Measurements from ENCODE around the gene PILRB. TPM values are rescaled to one million over a fixed set of nuclear protein-coding genes. Genes with fewer than 3 reads are reported as not detected.
"Not testable (repeated sequence)": the region's sequence is repeated elsewhere in the genome, so short reads cannot be mapped to it uniquely, and the experiment has no call there.

PILRB gene
- total and polyA plus RNA-seq, 2 donors = 16.3 to 34.4 TPM

DNA sequence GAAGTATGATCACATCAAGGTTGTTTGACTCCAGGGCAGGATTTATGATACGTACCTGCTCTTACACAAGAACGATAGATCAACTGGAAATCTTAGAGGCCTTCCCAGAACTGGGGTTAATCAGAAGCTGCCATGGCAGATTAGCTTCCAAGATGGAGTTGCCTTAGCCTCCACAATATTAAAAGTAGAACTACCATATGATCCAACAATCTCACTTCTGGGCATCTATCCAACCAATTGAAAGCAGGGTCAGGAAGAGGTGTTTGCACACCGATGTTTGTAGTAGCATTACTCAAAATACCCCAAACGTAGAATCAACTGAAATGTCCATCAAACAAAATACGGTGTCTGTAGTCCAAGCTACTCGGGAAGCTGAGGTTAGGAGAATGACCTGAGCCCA, 6.6 kb downstream of the PILRB start:
- DNase-seq (ENCODE audit: extremely low spot score) = no peak
- Histone ChIP-seq H3K27ac (ENCODE audit: low read depth) (no peak overlapping the region), H3K4me3 (ENCODE audit: low read depth, low read length) (no peak overlapping the region), H3K36me3 (ENCODE audit: insufficient read depth) (peaks cover 4% of the 10 kb centered on the region), H3K4me1 (ENCODE audit: insufficient read depth) (no peaks in the 10 kb centered on the region)
- WGBS = 90% methylated on average over 6 of the region's 6 CpGs

DNA sequence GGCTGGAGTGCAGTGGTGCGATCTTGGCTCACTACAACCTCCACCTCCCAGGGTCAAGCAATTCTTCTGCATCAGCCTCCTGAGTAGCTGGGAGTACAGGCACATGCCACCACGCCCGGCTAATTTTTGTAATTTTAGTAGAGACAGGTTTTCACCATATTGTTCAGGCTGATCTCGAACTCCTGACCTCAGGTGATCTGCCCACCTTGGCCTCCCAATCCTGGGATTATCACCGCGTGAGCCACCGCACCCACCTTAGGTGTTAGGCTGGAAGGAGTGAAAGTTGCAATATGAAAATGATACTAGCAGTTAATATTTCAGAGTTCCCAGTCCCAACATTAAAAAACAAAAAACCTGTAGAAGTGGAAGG, 8.1 kb downstream of the PILRB start:
- WGBS = 98% methylated on average over 7 of the region's 7 CpGs
- H3K36me3 ChIP-seq (ENCODE audit: insufficient read depth); H3K27ac ChIP-seq (ENCODE audit: low read depth); DNase-seq (ENCODE audit: extremely low spot score); H3K4me3 ChIP-seq (ENCODE audit: low read depth, low read length); H3K4me1 ChIP-seq (ENCODE audit: insufficient read depth): not testable (repeated sequence)

DNA sequence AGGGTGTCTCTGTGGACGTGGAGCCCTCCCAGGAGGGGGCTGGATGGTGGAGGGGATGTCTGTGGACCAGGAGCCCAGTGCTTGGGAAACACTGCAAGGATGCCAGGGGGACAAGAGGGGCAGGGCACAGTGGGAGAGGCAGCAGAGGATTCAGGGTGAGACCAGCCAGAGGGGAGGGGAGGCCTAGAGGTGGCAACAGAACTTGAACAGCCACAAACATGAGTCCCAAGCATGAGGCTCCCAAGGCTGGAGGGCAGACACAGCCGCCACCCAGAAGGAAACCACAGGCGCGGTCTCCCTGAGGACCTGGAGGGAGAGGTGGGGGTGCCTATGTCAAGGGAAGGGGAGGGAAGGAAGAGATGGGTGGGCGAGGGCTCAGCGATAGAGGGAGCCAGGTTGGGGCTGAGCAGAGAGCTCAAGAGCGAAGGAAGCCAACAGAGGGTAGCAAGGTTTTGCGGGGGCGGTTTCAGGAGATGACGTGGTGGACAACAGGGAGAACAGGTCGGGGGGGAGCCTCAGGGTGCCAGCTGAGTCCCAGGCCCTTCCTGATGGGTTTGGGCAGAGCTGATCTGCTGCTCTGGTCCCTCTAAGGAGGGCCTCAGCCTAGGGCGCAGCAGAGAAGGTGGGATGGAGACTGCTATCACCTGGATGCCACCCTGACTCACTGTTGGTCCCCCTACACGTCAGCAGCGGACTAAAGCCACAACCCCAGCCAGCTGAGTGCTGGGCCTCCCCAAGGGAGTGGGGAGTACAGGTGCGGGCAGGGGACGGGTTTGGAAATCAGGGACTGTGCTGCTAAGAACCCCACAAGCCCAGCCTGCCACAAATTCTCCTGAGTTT, 8.7 kb downstream of the PILRB start:
- 88% methylated on average over 16 of the region's 16 CpGs for WGBS
- Histone ChIP-seq H3K36me3 (ENCODE audit: insufficient read depth) (no peaks in the 10 kb centered on the region), H3K4me3 (ENCODE audit: low read depth, low read length) (no peak overlapping the region), H3K27ac (ENCODE audit: low read depth) (no peak overlapping the region), H3K4me1 (ENCODE audit: insufficient read depth) (no peaks in the 10 kb centered on the region)
- no peak for DNase-seq (ENCODE audit: extremely low spot score)

DNA sequence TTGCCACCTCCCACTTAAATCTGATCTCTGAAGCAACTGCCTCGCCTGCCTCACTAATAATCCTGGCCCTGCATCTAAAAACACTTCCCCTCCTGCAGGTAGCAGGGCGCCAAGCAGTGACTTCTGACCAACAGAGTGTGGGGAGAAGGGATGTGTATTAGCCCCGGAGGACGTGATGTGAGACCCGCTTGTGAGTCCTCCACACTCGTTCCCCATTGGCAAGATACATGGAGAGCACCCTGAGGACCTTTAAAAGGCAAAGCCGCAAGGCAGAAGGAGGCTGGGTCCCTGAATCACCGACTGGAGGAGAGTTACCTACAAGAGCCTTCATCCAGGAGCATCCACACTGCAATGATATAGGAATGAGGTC, 9.3 kb downstream of the PILRB start:
- Histone ChIP-seq H3K4me3 (ENCODE audit: low read depth, low read length) (no peak overlapping the region), H3K27ac (ENCODE audit: low read depth) (no peak overlapping the region), H3K36me3 (ENCODE audit: insufficient read depth) (no peaks in the 10 kb centered on the region), H3K4me1 (ENCODE audit: insufficient read depth) (no peaks in the 10 kb centered on the region)
- 95% methylated on average over 8 of the region's 8 CpGs for WGBS
- DNase-seq (ENCODE audit: extremely low spot score) = no peak

DNA sequence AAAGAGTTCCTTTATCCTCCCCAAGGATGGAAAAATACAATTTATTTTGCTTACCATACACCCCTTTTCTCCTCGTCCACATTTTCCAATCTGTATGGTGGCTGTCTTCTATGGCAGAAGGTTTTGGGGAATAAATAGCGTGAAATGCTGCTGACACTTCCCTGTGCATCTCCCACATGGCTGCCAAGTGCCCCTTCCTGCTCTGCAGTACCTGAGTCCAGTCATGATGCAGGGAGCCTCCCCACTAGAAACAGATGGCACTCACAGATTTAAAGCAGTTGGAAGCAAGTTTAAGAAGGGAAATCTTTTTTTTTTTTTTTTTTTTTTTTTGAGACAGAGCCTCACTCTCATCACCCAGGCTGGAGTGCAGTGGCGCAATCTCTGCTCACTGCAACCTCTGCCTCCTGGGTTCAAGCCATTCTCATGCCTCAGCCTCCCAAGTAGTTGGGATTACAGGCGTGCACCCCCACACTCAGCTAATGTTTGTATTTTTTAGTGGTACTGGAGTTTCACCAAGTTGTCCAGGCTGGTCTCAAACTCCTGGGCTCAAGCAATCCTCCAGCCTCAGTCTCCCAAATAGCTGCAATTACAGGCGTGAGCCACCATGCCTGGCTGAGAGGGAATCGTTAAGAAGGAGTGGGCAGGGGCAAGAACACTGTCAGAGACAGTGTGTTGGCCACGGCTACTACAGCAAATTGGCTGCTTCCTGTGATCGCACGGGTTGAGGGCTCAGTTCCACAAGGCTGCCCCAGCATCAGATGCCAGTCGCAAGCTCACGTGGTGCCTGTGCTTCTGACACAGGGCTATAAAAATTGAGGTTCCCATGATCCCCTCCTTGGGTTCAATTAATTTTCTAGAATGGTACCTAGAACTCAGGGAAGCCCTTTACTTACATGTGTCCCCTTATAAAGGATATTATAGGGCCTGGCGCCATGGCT, 10.0 kb downstream of the PILRB start:
- H3K27ac ChIP-seq (ENCODE audit: low read depth) = no peak overlapping the region
- H3K36me3 ChIP-seq (ENCODE audit: insufficient read depth) = no peaks in the 10 kb centered on the region
- no peak for DNase-seq (ENCODE audit: extremely low spot score)
- WGBS = 81% methylated on average over 12 of the region's 12 CpGs
- H3K4me3 ChIP-seq (ENCODE audit: low read depth, low read length) = no peak overlapping the region
- H3K4me1 ChIP-seq (ENCODE audit: insufficient read depth) = no peaks in the 10 kb centered on the region

DNA sequence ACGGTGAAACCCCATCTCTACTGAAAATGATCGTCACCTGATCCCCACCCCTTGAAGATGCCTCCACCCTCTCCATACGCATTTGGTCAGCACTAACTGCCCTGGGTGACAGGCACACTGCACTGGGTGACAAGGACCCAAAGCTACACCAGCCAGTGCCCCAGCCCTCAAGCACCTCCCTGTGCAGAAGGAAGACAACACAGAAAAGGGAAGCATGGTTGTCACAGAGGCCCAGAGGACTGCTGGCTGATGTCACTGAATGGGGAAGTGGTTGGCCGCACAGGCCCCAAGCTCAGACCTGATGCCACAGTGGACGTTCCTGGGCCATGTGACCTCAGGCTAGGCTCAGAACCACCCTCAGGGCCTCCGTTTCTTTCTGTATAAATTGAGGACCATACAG, 11.2 kb downstream of the PILRB start:
- H3K4me3 ChIP-seq (ENCODE audit: low read depth, low read length) = no peak overlapping the region
- 69% methylated on average over 6 of the region's 6 CpGs for WGBS
- H3K36me3 ChIP-seq (ENCODE audit: insufficient read depth) = no peaks in the 10 kb centered on the region
- no peak for DNase-seq (ENCODE audit: extremely low spot score)
- H3K27ac ChIP-seq (ENCODE audit: low read depth) = no peak overlapping the region
- H3K4me1 ChIP-seq (ENCODE audit: insufficient read depth) = no peaks in the 10 kb centered on the region

DNA sequence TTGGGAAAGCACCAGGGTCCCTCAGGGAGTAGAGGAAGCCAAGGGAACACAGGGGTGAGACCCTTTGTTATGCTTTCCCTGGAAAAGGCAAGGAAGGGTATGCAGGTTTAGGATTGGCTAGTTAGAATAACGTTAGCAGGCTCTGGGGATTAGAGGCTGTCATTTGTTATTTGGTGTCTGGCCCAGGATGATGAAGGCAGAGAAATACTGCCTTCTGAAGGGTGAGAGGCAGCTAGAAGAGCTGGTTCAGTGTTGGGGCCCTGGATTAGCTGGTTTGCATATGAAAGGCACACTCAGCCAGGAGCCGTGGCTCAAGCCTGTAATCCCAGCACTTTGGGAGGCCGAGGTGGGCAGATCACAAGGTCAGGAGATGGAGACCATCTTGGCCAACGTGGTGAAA, 12.4 kb downstream of the PILRB start:
- Histone ChIP-seq H3K27ac (ENCODE audit: low read depth) (no peak overlapping the region), H3K36me3 (ENCODE audit: insufficient read depth) (no peaks in the 10 kb centered on the region), H3K4me3 (ENCODE audit: low read depth, low read length) (no peak overlapping the region), H3K4me1 (ENCODE audit: insufficient read depth) (no peaks in the 10 kb centered on the region)
- no peak for DNase-seq (ENCODE audit: extremely low spot score)
- 20% methylated on average over 4 of the region's 4 CpGs for WGBS

DNA sequence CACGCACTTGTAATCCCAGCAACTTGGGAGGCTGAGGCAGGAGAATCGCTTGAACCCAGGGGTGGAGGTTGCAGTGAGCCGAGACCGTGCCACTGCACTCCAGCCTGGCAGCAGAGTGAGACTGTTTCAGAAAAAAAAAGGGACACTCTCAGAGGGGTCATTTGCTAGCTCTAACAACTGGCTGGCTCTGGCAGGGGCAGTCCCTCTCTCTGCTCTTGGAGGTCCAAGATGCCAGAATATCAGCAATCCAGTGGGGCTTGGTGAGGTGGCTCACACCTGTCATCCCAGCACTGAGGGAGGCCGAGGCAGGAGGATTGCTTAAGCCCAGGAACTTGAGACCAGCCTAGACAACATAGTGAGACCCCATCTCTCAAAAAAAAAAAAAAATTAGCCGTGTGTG, 12.8 kb downstream of the PILRB start:
- no peak overlapping the region for H3K4me3 ChIP-seq (ENCODE audit: low read depth, low read length)
- 85% methylated on average over 6 of the region's 6 CpGs for WGBS
- no peak overlapping the region for H3K27ac ChIP-seq (ENCODE audit: low read depth)
- no peak for DNase-seq (ENCODE audit: extremely low spot score)
- no peaks in the 10 kb centered on the region for H3K36me3 ChIP-seq (ENCODE audit: insufficient read depth)
- H3K4me1 ChIP-seq (ENCODE audit: insufficient read depth) = no peaks in the 10 kb centered on the region

DNA sequence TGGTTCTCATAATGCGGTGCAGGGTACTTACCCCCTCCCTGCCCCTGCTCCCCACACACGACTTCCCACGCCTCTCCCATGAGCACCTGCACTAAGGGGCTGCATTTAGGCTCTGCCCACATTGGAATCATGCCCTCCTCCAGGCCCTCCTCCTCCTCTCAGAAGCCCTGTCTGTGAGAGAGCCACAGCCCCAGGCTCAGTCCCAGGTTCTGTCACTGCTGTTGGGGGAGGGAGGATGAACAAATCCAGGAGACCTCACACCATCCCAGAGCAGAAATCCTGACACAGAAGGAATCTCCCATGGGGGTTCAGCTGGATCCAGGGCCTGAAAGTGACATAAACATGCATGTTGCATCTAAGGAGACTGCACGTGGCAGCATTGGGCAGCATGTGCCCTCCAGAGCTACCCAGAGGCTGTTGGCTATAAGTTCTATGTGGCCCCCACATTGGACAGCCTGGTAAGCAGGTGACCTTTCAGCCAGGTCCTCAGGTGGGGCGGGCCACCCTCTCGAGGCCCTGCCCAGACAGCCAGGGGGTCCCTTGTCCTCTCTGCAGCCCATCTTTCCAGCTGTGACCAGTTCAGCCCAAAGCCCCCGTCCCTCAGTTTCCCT, 13.7 kb downstream of the PILRB start:
- WGBS = 77% methylated on average over 7 of the region's 7 CpGs
- H3K27ac ChIP-seq (ENCODE audit: low read depth) = no peak overlapping the region
- H3K4me3 ChIP-seq (ENCODE audit: low read depth, low read length) = no peak overlapping the region
- no peak for DNase-seq (ENCODE audit: extremely low spot score)
- H3K4me1 ChIP-seq (ENCODE audit: insufficient read depth) = no peaks in the 10 kb centered on the region
- H3K36me3 ChIP-seq (ENCODE audit: insufficient read depth) = no peaks in the 10 kb centered on the region

DNA sequence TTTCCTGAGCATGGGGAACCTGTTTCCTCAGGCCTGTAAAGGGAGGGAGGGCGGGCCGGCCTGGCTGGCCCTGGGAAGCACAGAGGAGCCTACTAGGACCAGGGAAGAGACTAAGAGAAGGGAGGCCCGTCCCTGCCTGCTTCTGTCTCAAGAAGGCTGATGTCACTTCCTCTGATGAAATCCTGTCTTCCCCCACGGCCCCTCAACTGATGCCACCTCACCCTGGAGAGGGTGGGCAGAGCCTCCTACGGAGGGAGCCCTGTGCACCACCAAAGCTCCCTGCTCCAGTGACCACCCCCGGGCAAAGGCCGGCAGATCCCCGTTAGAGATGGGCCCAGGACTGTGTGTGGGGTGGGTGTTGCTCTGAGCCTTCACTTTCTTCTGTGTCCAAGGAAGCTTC, 14.3 kb downstream of the PILRB start:
- WGBS = 56% methylated on average over 8 of the region's 8 CpGs
- DNase-seq (ENCODE audit: extremely low spot score) = no peak
- no peaks in the 10 kb centered on the region for H3K36me3 ChIP-seq (ENCODE audit: insufficient read depth)
- no peaks in the 10 kb centered on the region for H3K4me1 ChIP-seq (ENCODE audit: insufficient read depth)
- no peak overlapping the region for H3K4me3 ChIP-seq (ENCODE audit: low read depth, low read length)
- H3K27ac ChIP-seq (ENCODE audit: low read depth) = no peak overlapping the region

DNA sequence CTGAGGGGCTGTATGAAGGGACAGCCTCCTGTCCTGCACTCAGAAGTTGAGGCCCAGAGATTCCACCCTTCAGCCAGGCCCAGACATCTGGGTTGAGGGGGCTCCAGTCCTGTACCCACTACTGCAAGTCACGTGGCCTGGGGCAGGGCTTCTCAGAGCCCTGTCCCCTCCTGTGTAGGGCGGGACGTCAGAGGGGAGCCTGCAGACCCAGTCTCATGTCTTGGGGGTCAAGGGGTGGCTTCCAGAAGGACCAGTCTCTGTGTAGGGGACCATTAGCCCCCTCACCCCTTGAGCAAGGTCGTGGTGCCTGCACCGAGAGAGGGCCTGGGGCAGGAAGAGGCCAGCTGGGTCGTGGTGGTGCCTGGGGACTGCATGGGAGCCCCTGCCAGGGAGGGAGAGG, 14.8 kb downstream of the PILRB start:
- Histone ChIP-seq H3K27ac (ENCODE audit: low read depth) (no peak overlapping the region), H3K4me1 (ENCODE audit: insufficient read depth) (no peaks in the 10 kb centered on the region), H3K4me3 (ENCODE audit: low read depth, low read length) (no peak overlapping the region), H3K36me3 (ENCODE audit: insufficient read depth) (no peaks in the 10 kb centered on the region)
- WGBS = 67% methylated on average over 6 of the region's 6 CpGs
- DNase-seq (ENCODE audit: extremely low spot score) = no peak

DNA sequence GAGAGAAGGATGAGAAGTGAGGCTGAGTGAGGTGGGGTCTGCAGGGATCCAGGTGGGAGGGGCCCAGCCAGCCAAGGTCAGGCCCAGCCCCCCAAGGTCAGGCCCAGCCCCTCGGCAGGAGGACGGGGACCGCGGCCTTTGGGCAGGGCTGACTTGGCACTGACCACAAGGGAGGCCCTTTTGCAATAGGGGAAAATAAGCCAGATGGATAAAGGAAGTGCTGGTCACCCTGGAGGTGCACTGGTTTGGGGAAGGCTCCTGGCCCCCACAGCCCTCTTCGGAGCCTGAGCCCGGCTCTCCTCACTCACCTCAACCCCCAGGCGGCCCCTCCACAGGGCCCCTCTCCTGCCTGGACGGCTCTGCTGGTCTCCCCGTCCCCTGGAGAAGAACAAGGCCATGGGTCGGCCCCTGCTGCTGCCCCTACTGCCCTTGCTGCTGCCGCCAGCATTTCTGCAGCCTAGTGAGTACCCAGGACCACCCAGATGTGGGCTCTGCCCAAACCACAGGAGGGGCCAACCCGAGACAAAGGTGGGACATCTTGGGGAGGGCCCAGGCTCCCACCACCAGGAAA, 15.4 kb downstream of the PILRB start, which contains the start of gene PILRA:
TSS of gene PILRA (plus strand) at position 227 of the 571 bp plus-strand sequence. CDS start at position 397, 170 bp downstream.
- Histone ChIP-seq H3K36me3 (ENCODE audit: insufficient read depth) (no peaks in the 10 kb centered on the region), H3K4me1 (ENCODE audit: insufficient read depth) (no peaks in the 10 kb centered on the region), H3K4me3 (ENCODE audit: low read depth, low read length) (peak within 1 kb of the TSS; percentile 22), H3K27ac (ENCODE audit: low read depth) (no peak within 1 kb of the TSS)
- no peak for DNase-seq (ENCODE audit: extremely low spot score)
- WGBS = 47% methylated on average over 12 of the region's 12 CpGs

DNA sequence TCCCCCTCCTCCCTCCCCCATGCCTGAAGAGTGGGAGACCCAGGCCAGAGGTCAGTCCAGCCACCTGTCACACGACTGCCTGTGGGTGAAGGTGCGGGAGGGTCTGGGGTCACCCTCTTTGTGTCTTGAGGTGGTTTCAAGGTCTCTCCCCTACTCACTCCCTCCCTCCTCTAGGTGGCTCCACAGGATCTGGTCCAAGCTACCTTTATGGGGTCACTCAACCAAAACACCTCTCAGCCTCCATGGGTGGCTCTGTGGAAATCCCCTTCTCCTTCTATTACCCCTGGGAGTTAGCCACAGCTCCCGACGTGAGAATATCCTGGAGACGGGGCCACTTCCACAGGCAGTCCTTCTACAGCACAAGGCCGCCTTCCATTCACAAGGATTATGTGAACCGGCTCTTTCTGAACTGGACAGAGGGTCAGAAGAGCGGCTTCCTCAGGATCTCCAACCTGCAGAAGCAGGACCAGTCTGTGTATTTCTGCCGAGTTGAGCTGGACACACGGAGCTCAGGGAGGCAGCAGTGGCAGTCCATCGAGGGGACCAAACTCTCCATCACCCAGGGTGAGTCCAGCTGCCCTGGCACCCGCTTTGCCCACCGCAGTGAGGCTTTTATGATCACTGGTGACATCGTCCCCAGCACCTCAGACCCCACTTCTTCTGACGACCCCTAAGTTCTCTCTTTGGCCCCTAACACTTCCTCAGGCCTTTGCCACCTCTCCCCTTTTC, 16.1 kb downstream of the PILRB start:
- not testable (repeated sequence) for DNase-seq (ENCODE audit: extremely low spot score); H3K27ac ChIP-seq (ENCODE audit: low read depth); H3K4me1 ChIP-seq (ENCODE audit: insufficient read depth); H3K36me3 ChIP-seq (ENCODE audit: insufficient read depth)
- H3K4me3 ChIP-seq (ENCODE audit: low read depth, low read length) = peak overlapping the region; percentile 22
- 84% methylated on average over 15 of the region's 15 CpGs for WGBS

Measured in urinary bladder (tissue), 4 donors.